PFSK-1 (cell line): ENCODE results near the gene PTPRT.

ENCODE experiments used
- FOXP2 ChIP-seq: optimal IDR thresholded peaks from 2 replicates; pipeline ENCODE3; 2011; ENCODE audit warnings: borderline replicate concordance, control low read depth, inconsistent platforms; ENCODE audit not compliant: insufficient read depth; ENCODE audit errors: extremely low read length, extremely low read depth
- POLR2AphosphoS5 ChIP-seq: IDR thresholded peaks from 2 replicates; pipeline ENCODE4 v1.6.1; 2012; ENCODE audit warnings: low read depth, mild to moderate bottlenecking, control low read depth, low read length, moderate library complexity
- SIN3A ChIP-seq: IDR thresholded peaks from 2 replicates; pipeline ENCODE4 v1.6.1; 2012; ENCODE audit warnings: mild to moderate bottlenecking, low read length, moderate library complexity, borderline replicate concordance; ENCODE audit not compliant: insufficient read depth
- TAF1 ChIP-seq: IDR thresholded peaks from 2 replicates; pipeline ENCODE4 v1.6.1; 2012; ENCODE audit warnings: low read length, control low read depth, borderline replicate concordance; ENCODE audit not compliant: insufficient read depth
- TF ChIP-seq, protein P1 (sequence below), 2 experiments: IDR thresholded peaks; 2 replicates each; pipeline versions ENCODE4 v1.6.1 to v1.8.0; 2011 to 2012; ENCODE audit warnings: low read depth in 2 of 2, low read length in 2 of 2, control low read depth in 1 of 2, inconsistent platforms in 1 of 2, mild to moderate bottlenecking in 1 of 2, moderate library complexity in 1 of 2; ENCODE audit not compliant: insufficient read depth in 1 of 2

The PTPRT gene

DNA sequence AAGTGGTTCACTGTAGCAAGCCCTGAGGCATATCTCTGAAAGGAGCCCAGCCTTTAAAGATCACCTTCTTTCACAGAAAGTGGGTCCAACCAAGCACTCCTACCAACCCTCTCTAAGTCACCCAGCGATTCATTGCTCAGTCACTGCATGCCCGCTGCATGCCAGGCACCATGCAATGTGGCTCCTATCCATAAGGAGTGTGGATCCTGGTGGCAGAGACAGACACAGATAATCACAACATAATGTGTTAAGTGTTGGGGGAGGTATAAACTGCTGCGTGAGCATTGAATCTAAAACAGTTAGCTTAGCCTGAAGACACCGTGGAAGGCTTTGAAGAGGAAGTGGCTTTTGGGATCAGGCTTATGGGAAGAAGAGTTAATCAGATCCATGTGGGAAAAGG, 659.5 kb downstream of the PTPRT start:
- TF ChIP-seq SIN3A (no peak), FOXP2 (no peak), POLR2AphosphoS5 (no peak), TAF1 (no peak)
- TF ChIP-seq, protein P1, sequence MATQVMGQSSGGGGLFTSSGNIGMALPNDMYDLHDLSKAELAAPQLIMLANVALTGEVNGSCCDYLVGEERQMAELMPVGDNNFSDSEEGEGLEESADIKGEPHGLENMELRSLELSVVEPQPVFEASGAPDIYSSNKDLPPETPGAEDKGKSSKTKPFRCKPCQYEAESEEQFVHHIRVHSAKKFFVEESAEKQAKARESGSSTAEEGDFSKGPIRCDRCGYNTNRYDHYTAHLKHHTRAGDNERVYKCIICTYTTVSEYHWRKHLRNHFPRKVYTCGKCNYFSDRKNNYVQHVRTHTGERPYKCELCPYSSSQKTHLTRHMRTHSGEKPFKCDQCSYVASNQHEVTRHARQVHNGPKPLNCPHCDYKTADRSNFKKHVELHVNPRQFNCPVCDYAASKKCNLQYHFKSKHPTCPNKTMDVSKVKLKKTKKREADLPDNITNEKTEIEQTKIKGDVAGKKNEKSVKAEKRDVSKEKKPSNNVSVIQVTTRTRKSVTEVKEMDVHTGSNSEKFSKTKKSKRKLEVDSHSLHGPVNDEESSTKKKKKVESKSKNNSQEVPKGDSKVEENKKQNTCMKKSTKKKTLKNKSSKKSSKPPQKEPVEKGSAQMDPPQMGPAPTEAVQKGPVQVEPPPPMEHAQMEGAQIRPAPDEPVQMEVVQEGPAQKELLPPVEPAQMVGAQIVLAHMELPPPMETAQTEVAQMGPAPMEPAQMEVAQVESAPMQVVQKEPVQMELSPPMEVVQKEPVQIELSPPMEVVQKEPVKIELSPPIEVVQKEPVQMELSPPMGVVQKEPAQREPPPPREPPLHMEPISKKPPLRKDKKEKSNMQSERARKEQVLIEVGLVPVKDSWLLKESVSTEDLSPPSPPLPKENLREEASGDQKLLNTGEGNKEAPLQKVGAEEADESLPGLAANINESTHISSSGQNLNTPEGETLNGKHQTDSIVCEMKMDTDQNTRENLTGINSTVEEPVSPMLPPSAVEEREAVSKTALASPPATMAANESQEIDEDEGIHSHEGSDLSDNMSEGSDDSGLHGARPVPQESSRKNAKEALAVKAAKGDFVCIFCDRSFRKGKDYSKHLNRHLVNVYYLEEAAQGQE (IDR thresholded peaks at IDR 0.05; ENCODE audit: insufficient read depth in 1 of 2, low read depth in 2 of 2, low read length in 2 of 2) = no peak

- TF ChIP-seq SIN3A (no peak), TAF1 (no peak)
Observed at GRCh38 chr20:42524058-42524457, 665.6 kb downstream of the PTPRT start.

DNA sequence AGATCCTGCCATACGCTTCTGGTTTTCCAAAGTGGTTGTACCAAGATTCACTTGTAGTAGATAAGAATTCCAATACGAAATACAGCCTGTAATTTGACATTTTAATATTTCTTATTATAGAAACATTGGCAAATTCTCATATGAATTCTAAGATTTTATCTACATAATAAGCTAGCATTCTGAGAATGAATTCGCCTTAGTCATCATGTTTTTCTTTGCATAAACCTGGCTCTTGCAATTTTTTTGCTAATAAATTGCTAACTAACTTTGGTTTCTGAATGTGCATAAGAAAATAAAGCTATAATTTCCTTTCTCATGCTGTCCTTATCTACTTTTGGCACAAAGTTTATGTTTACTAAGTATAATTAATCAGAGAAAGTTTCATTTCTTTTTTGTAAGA, 673.0 kb downstream of the PTPRT start:
- TF ChIP-seq, protein P1 (IDR thresholded peaks at IDR 0.05; ENCODE audit: insufficient read depth in 1 of 2, low read depth in 2 of 2, low read length in 2 of 2) = no peak
- TF ChIP-seq SIN3A (no peak), POLR2AphosphoS5 (no peak), FOXP2 (no peak), TAF1 (no peak)

GRCh38 chr20:42510686-42511085, 679.0 kb downstream of the PTPRT start:
- TF ChIP-seq SIN3A (no peak), TAF1 (no peak), FOXP2 (no peak), POLR2AphosphoS5 (no peak)
- TF ChIP-seq, protein P1 (IDR thresholded peaks at IDR 0.05; ENCODE audit: insufficient read depth in 1 of 2, low read depth in 2 of 2, low read length in 2 of 2) = no peak

- no peak for TF ChIP-seq TAF1
- TF ChIP-seq SIN3A = no peak
- TF ChIP-seq POLR2AphosphoS5 = no peak
- TF ChIP-seq, protein P1 (IDR thresholded peaks at IDR 0.05; ENCODE audit: insufficient read depth in 1 of 2, low read depth in 2 of 2, low read length in 2 of 2) = no peak
- no peak for TF ChIP-seq FOXP2
Observed at GRCh38 chr20:42507874-42508273, 681.8 kb downstream of the PTPRT start.
